Choroid plexus epithelial cell (primary cell): ENCODE data around the gene TNN.

ENCODE experiments used
- DNase-seq: peaks from one replicate; pipeline ENCODE4 v3.0.0-alpha.2; 2010; ENCODE audit warnings: low read depth
- H3K4me3 ChIP-seq: 2 replicates; pipeline ENCODE4 v1.5.1; 2011; ENCODE audit warnings: low read depth, mild to moderate bottlenecking, control low read depth, low read length, moderate library complexity
- TF ChIP-seq, protein P1 (sequence below): conservative IDR thresholded peaks from 2 replicates; pipeline ENCODE4 v1.5.1; 2011; ENCODE audit warnings: low read depth, mild to moderate bottlenecking, control low read depth, inconsistent platforms, low read length, moderate library complexity

TNN gene

DNA sequence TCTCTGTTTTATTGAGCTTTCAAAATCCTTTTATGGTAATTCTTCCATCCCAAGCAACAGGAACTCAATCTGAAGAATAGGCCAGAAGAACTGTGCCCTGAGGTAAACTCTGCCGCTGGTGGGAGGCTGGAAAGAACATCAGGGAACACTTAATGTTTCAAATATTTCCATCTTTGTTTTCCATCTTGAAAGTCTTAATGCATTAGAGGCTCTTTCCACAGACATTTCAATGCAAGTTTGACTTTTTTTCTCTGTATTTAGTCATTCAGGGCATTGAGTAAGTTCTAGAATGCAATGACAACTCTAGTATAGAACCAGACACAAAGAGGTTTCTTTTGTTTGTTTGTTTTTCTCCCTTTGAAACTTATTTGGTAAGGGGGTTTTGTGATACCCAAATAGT is 63.5 kb downstream of the TNN start:
- H3K4me3 ChIP-seq: no peak overlapping the region
- TF ChIP-seq, protein P1, sequence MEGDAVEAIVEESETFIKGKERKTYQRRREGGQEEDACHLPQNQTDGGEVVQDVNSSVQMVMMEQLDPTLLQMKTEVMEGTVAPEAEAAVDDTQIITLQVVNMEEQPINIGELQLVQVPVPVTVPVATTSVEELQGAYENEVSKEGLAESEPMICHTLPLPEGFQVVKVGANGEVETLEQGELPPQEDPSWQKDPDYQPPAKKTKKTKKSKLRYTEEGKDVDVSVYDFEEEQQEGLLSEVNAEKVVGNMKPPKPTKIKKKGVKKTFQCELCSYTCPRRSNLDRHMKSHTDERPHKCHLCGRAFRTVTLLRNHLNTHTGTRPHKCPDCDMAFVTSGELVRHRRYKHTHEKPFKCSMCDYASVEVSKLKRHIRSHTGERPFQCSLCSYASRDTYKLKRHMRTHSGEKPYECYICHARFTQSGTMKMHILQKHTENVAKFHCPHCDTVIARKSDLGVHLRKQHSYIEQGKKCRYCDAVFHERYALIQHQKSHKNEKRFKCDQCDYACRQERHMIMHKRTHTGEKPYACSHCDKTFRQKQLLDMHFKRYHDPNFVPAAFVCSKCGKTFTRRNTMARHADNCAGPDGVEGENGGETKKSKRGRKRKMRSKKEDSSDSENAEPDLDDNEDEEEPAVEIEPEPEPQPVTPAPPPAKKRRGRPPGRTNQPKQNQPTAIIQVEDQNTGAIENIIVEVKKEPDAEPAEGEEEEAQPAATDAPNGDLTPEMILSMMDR: no peak
- DNase-seq: no peak

DNA sequence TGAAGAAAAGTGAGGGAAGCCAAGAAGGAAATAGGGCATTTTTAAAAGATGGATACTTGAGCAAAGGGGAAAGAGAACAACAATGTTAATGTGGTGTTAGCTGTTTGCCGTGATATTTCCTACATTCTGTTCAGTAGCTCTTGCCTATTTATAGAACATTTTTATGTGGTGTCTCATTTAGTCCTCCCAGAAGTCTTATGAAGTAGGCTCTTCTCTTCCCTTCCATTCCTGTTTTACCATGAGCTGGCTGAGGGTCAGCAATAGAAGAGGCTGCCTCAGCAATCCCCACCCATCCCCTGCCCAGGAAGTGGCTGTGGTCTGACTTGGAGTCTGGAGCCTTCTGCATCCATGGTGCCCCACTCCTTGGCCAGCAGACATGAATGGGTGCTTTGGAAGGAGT is 64.8 kb downstream of the TNN start:
- DNase-seq: peak; percentile 15

DNA sequence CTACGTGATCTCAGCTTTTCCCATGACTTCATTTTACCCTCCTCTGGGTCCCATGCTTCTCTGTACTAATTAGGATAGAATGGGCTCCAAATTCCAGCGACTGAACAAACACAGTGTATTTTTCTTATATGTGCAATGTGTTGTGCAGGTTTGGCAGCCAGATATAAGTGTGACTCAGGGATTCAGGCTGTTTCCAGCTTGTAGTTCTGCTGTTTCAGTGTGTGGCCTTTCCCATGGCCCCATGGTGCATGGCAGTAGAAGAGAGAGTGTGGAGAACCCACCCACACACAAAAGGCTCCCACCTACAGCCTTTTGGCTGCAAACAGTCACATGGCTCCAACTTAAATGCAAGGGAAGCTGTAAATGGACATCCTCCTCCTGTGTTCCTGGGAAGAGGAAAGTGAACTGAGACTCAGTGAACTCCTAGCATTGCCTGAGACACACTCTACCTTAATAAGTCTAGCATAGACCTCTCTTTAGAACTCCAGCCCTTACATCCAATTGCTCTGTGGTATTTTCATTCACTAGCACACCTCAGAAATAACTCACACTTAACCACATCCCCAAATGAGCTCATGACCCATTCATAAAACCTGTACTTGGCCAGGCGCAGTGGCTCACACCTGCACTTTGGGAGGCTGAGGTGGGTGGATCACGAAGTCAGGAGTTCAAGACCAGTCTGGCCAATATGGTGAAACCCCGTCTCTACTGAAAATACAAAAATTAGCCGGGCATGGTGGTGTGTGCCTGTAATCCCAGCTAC is 66.2 kb downstream of the TNN start:
- DNase-seq: no peak
- TF ChIP-seq, protein P1: no peak

More for the DNA sequence above, 64.8 kb downstream of the TNN start:
- no peak overlapping the region for H3K4me3 ChIP-seq
- TF ChIP-seq, protein P1: no peak

DNA sequence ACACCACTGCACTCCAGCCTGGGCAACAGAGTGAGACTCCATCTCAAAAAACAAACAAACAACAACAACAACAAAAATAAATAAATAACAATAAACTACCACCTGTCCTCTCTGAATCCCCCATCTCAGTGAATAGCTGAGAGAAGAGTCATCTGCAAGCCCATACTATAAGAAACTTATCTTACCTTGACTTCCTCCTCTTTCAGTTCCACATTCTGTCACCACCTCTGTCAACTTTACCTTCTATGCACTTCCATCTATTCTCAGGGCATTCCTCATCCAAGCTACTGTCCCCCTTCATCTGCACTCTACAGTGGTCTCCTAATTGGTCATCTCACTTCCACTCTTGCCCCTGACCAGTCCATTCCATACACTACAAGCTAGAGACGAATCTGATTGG is 66.9 kb downstream of the TNN start:
- no peak overlapping the region for H3K4me3 ChIP-seq
- DNase-seq: no peak
- TF ChIP-seq, protein P1: no peak

More for the DNA sequence above, 66.2 kb downstream of the TNN start:
- H3K4me3 ChIP-seq: no peak overlapping the region

DNA sequence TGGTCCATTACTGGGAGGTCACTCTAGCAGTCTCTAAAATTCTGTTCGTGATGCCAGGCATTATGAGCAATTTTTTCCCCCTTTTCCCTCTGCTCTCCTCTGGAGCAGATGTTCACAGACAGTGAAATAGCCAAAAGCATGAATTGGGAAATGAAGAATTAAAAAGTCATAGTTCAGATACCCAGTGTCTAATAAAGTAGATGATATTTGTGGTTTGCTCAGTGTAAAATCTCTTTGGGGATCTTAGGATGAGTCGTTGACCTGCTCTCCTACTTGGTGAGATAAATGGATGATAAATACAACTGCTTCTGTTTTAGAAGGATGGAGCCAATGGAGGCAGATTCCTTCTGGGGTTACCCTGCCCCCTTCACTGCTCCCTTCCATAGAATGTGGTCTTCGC is 68.6 kb downstream of the TNN start:
- no peak for DNase-seq

DNA sequence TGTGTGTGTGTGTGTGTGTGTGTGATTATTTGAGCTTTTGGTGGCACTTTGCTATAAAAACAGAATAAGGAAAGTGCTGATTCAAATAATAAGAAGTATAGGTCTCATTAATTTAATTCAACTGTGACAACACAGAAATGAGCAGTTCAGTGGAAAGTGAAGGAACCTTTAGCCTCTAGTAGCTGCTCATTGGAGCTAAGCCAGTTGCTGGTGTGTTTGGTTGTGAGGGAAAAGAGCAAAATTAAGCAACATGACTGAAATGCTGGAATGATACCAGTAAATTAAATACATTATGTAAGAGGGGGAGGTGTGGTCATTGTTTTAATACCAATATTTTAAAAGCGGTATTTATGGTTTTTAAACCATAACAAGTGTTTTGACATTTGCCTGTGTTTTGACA is 69.7 kb downstream of the TNN start:
- TF ChIP-seq, protein P1: no peak
- no peak overlapping the region for H3K4me3 ChIP-seq
- no peak for DNase-seq

More for the DNA sequence above, 68.6 kb downstream of the TNN start:
- TF ChIP-seq, protein P1: no peak
- no peak overlapping the region for H3K4me3 ChIP-seq

DNA sequence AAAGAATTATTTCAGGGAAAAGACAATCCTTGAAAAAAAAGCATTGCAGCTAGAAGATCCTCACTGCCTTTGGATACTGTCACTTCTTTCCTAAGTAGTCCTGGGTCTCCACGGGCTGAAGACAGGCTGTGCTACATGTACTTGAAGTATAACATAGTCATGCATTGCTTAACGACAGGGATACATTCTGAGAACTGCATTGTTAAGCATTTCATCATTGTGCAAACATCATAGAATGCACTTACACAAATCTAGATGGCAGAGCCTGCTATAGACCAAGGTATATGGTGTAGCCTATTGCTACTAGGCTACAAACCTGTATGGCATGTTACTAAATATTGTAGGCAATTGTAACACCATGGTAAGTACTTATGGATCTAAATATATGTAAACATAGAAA is 70.9 kb downstream of the TNN start:
- no peak for DNase-seq
- H3K4me3 ChIP-seq: no peak overlapping the region
- TF ChIP-seq, protein P1: no peak
